Choroid plexus epithelial cell (primary cell): ENCODE measurements around the gene TLR2.
"Not testable (repeated sequence)": the region's sequence is repeated elsewhere in the genome, so short reads cannot be mapped to it uniquely, and the experiment has no call there.

Experiments
- DNase-seq: peaks from one replicate; pipeline ENCODE4 v3.0.0-alpha.2; 2010; ENCODE audit warnings: low read depth
- H3K4me3 ChIP-seq: 2 replicates; pipeline ENCODE4 v1.5.1; 2011; ENCODE audit warnings: low read depth, mild to moderate bottlenecking, control low read depth, low read length, moderate library complexity
- TF ChIP-seq, protein P1 (sequence below): conservative IDR thresholded peaks from 2 replicates; pipeline ENCODE4 v1.5.1; 2011; ENCODE audit warnings: low read depth, mild to moderate bottlenecking, control low read depth, inconsistent platforms, low read length, moderate library complexity

TLR2 gene

DNA sequence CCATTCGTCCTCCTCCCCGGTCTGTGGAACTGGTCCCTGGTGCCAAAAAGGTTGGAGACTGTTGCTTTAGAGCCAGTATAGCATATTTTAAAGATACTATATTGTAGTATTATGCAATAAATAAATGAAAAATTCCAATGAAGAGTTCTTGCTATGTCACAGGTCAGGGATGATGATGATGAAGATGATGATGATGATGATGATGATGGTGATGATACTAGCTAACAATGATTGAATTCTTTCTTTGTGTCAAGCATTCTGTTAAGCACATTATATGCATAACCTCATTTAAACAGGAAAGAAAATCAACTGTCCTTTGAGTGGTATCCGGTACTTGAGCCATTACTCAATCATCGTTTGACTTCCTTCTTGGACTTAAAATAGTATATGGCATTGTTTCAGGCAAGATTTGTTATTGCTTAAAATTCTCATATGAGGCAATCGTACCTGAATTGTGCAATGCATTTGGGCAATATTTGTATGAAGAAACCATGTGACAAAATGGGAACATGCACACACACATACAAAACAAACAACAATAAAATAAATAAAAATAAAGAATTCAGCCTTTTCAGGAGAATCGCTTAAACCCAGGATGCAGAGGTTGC, 22.8 kb upstream of the TLR2 start:
- peak; percentile 73 for DNase-seq
- TF ChIP-seq, protein P1, sequence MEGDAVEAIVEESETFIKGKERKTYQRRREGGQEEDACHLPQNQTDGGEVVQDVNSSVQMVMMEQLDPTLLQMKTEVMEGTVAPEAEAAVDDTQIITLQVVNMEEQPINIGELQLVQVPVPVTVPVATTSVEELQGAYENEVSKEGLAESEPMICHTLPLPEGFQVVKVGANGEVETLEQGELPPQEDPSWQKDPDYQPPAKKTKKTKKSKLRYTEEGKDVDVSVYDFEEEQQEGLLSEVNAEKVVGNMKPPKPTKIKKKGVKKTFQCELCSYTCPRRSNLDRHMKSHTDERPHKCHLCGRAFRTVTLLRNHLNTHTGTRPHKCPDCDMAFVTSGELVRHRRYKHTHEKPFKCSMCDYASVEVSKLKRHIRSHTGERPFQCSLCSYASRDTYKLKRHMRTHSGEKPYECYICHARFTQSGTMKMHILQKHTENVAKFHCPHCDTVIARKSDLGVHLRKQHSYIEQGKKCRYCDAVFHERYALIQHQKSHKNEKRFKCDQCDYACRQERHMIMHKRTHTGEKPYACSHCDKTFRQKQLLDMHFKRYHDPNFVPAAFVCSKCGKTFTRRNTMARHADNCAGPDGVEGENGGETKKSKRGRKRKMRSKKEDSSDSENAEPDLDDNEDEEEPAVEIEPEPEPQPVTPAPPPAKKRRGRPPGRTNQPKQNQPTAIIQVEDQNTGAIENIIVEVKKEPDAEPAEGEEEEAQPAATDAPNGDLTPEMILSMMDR = no peak
- H3K4me3 ChIP-seq = no peak overlapping the region

GRCh38 chr4:153661908-153662307, 22.2 kb upstream of the TLR2 start:
- no peak overlapping the region for H3K4me3 ChIP-seq
- TF ChIP-seq, protein P1 = no peak
- no peak for DNase-seq

DNA sequence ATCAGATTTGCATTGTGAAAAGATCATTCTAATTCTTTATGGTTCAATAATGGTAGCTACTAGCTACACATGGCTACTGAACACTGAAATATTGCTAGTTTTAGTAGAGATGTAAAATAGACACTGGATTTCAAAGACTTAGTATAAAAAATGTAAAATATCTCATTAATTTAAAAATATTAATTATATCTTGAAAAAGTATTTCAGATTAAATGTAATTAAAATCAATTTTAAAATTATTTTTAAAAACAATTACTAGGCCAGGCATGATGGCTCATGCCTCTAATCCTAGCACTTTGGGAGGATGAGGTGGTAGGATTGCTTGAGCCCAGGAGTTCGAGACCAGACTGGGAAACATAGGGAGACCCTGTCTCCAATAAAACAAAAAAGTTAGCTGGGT, 20.4 kb upstream of the TLR2 start:
- no peak for DNase-seq
- H3K4me3 ChIP-seq = no peak overlapping the region
- TF ChIP-seq, protein P1 = no peak

DNA sequence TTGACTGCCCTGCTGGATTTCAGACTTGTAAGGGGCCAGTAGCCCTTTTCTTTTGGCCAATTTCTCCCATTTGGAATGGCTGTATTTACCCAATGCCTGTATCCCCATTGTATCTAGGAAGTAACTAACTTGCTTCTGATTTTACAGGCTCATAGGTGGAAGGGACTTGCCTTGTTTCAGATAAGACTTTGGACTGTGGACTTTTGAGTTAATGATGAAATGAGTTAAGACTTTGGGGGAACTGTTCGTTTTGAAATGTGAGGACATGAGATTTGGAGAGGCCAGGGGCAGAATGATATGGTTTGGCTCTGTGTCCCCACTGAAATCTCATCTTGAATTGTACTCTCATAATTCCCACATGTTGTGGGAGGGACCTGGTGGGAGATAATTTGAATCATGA, 17.6 kb upstream of the TLR2 start:
- H3K4me3 ChIP-seq, DNase-seq: not testable (repeated sequence)

- DNase-seq = no peak
Observed at GRCh38 chr4:153668647-153669046, 15.4 kb upstream of the TLR2 start.

DNA sequence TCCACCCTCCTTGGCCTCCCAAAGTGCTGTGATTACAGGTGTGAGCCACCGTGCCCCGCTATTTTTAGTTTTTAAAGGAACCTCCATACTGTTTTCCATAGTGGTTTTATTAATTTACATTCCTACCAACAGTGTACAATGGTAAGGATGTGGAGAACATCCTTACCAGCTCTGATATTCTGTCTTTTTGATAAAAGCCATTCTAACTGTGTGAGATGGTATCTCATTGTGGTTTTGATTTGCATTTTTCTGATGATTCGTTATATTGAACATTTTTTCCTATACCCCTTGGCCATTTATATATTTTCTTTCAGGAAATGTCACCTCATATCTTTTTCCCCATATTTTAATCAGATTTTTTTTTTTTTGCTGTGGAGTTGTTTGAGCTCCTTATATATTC, 14.2 kb upstream of the TLR2 start:
- no peak overlapping the region for H3K4me3 ChIP-seq
- no peak for DNase-seq
- TF ChIP-seq, protein P1 = no peak

More at GRCh38 chr4:153668647-153669046, 15.4 kb upstream of the TLR2 start:
- H3K4me3 ChIP-seq = no peak overlapping the region
- TF ChIP-seq, protein P1 = no peak

DNA sequence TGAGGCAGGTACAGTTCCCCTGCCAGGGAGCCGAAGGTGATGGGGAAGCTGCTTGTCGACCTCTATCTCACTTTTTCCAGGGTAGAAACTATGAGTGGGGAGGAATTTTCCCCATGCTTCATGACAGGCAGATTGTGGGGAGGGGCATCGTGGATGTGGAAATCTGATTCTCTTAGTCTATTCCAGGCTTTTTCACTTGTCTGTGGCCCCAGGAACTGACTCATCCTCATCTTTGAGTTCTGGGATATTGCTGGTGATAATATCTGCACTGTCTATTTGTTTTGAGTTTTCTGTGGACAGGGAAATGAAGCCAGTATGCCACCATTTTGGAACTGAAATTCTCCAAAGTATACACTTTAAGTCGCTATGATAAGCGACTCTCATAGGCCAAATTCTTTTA, 7.6 kb upstream of the TLR2 start:
- H3K4me3 ChIP-seq = no peak overlapping the region
- peak; percentile 53 for DNase-seq
- TF ChIP-seq, protein P1 = no peak
